K562 (cell line): Measurements from ENCODE around the gene TNFAIP3. TPM values are rescaled to one million over a fixed set of nuclear protein-coding genes. Genes with fewer than 3 reads are reported as not detected.

ENCODE experiments used
- ATAC-seq: fragments of 200-7000 bp; cut with Tn5 transposase; 3 replicates; pipeline ENCODE4 v1.9.1; 2020; ENCODE audit warnings: moderate library complexity
- BruUV-seq: library from RNA; stranded (reverse); fragments of 400-500 nt; replicated peaks from 2 replicates; lab custom pipeline; 2021; lab: Mats Ljungman, UMichigan
- CTCF ChIA-PET: fragments of 300-600 bp; formaldehyde crosslinking; extraction: SDS; loops from one replicate; lab custom pipeline; 2021; ENCODE audit warnings: low intra/inter-chr PET ratio; lab: Yijun Ruan, JAX
- POLR2A ChIA-PET: fragments of 300-600, 350-650 bp; sonication (Branson Sonifier 250); formaldehyde crosslinking; extraction: SDS; loops from one replicate; lab custom pipeline; 2021; ENCODE audit warnings: antibody characterized with exemption, inconsistent platforms; lab: Yijun Ruan, JAX
- DNase-seq, 4 experiments: peaks; one replicate each; pipeline versions ENCODE4 v3.0.0 to v3.0.0-alpha.2; 2011 to 2018; ENCODE audit warnings: low spot score in 3 of 4, mixed read lengths in 3 of 4; ENCODE audit errors: extremely low read depth in 1 of 4
- FAIRE-seq: peaks from 2 replicates; lab custom pipeline; 2011; peaks lifted over from hg19 to GRCh38; lab: Jason Lieb, UNC
- H2AFZ ChIP-seq: 2 replicates; pipeline ENCODE4 v1.6.0; 2011; ENCODE audit warnings: low read depth, low read length, control low read depth, inconsistent platforms
- H3K27ac ChIP-seq: fragments of 200-600 bp; 3 replicates; pipeline ENCODE4 v1.8.0; 2011; ENCODE audit warnings: low read depth, mild to moderate bottlenecking, control low read depth, inconsistent platforms, low read length, moderate library complexity, mixed read lengths; ENCODE audit errors: extremely low read depth
- H3K27me3 ChIP-seq, 2 experiments: fragments of 300-600 bp in 1 of 2; 2 replicates in 1 of 2; 3 replicates in 1 of 2; pipeline versions ENCODE4 v1.6.0 to v1.8.0; 2011; ENCODE audit warnings: inconsistent platforms in 2 of 2, low read length in 2 of 2, mild to moderate bottlenecking in 1 of 2, mixed read lengths in 1 of 2, moderate library complexity in 1 of 2; ENCODE audit not compliant: control insufficient read depth in 2 of 2, insufficient read depth in 2 of 2
- H3K36me3 ChIP-seq: fragments of 300-600 bp; 3 replicates; pipeline ENCODE4 v1.8.0; 2011; ENCODE audit warnings: mild to moderate bottlenecking, low read length, inconsistent platforms; ENCODE audit not compliant: control insufficient read depth, insufficient read depth
- H3K4me1 ChIP-seq, 2 experiments: fragments of 200-600 bp in 1 of 2; replicated peaks in 1 of 2; 2 replicates in 1 of 2; 3 replicates in 1 of 2; pipeline versions ENCODE4 v1.5.1 to v1.8.0; 2011; ENCODE audit warnings: inconsistent platforms in 2 of 2, low read length in 2 of 2, mild to moderate bottlenecking in 1 of 2, mixed read lengths in 1 of 2, moderate library complexity in 1 of 2; ENCODE audit not compliant: control insufficient read depth in 2 of 2, insufficient read depth in 2 of 2
- H3K4me2 ChIP-seq: 2 replicates; pipeline ENCODE4 v1.6.1; 2011; ENCODE audit warnings: low read length, control low read depth, inconsistent platforms, mixed read lengths; ENCODE audit not compliant: insufficient read depth
- H3K4me3 ChIP-seq: fragments of 200-600 bp; sonication (generic), shearing (Covaris generic); 2 replicates; pipeline ENCODE4 v1.5.1; 2016; ENCODE audit warnings: control low read depth, inconsistent platforms
- H3K79me2 ChIP-seq: fragments of 200-600 bp; 3 replicates; pipeline ENCODE4 v1.8.0; 2011; ENCODE audit warnings: low read length, inconsistent platforms; ENCODE audit not compliant: control insufficient read depth, insufficient read depth
- H3K9ac ChIP-seq, 2 experiments: 2 replicates each; pipeline versions ENCODE4 v1.6.0 to v1.6.1; 2011; ENCODE audit warnings: low read depth in 2 of 2, low read length in 2 of 2, control low read depth in 1 of 2, inconsistent platforms in 1 of 2, mild to moderate bottlenecking in 1 of 2, mixed read lengths in 1 of 2; ENCODE audit not compliant: insufficient read depth in 1 of 2
- H3K9me1 ChIP-seq: one replicate; pipeline ENCODE4 v1.6.0; 2011; ENCODE audit warnings: inconsistent platforms, mild to moderate bottlenecking, low read length, moderate library complexity; ENCODE audit not compliant: control insufficient read depth, insufficient read depth
- H3K9me3 ChIP-seq: replicated peaks from 2 replicates; pipeline ENCODE4 v1.5.1; 2011; ENCODE audit warnings: low read depth, low read length, inconsistent platforms; ENCODE audit not compliant: control insufficient read depth, insufficient read depth
- H4K20me1 ChIP-seq: replicated peaks from 2 replicates; pipeline ENCODE4 v1.6.1; 2011; ENCODE audit warnings: low read length, inconsistent platforms, mixed read lengths; ENCODE audit not compliant: control insufficient read depth, insufficient read depth
- AFF1 ChIP-seq, 2 experiments: fragments of 450-650 bp; IDR thresholded peaks; 2 replicates each; pipeline ENCODE4 v1.6.1; 2018; ENCODE audit warnings: mild to moderate bottlenecking in 2 of 2, low read depth in 1 of 2; ENCODE audit not compliant: partially characterized antibody in 2 of 2
- BCOR ChIP-seq: fragments of 450-650 bp; IDR thresholded peaks from 2 replicates; pipeline ENCODE4 v1.6.1; 2016
- CBX1 ChIP-seq: sonication (generic); IDR thresholded peaks from 2 replicates; pipeline ENCODE4 v1.6.1; 2016; ENCODE audit warnings: antibody characterized with exemption, low read depth, mild to moderate bottlenecking
- DDX20 ChIP-seq: fragments of 450-650 bp; IDR thresholded peaks from 2 replicates; pipeline ENCODE4 v1.6.1; 2016; ENCODE audit warnings: missing genetic modification characterization, low read depth, mild to moderate bottlenecking, missing compliant biosample characterization, moderate library complexity
- DMBX1 ChIP-seq: fragments of 250-450 bp; sonication (Bioruptor Pico); IDR thresholded peaks from 2 replicates; pipeline ENCODE4 v1.8.0; 2022; ENCODE audit warnings: inconsistent platforms, mild to moderate bottlenecking, moderate library complexity, borderline replicate concordance
- ELF2 ChIP-seq: fragments of 250-450 bp; sonication (Bioruptor Pico); IDR thresholded peaks from 2 replicates; pipeline ENCODE4 v1.5.0; 2021; ENCODE audit warnings: mild to moderate bottlenecking
- NR2C2 ChIP-seq, 2 experiments: fragments of 200-800 bp in 1 of 2; sonication (Bioruptor generic) in 1 of 2; sonication (generic) in 1 of 2; formaldehyde crosslinking in 1 of 2; IDR thresholded peaks; 2 replicates each; pipeline versions ENCODE4 v1.6.1 to v1.8.0; 2016 to 2022; ENCODE audit warnings: mild to moderate bottlenecking in 1 of 2, missing compliant biosample characterization in 1 of 2, missing genetic modification characterization in 1 of 2, missing genetic modification reagents in 1 of 2
- NR2F6 ChIP-seq: fragments of 450-650 bp; formaldehyde crosslinking; IDR thresholded peaks from 2 replicates; pipeline ENCODE4 v1.4.0; 2020; ENCODE audit warnings: mild to moderate bottlenecking
- OTX1 ChIP-seq: fragments of 450-650 bp; formaldehyde crosslinking; IDR thresholded peaks from 2 replicates; pipeline ENCODE4 v1.4.0; 2022; ENCODE audit warnings: mild to moderate bottlenecking
- PHTF2 ChIP-seq: fragments of 250-450 bp; sonication (Bioruptor Pico); IDR thresholded peaks from 2 replicates; pipeline ENCODE4 v1.5.0; 2021; ENCODE audit warnings: mild to moderate bottlenecking
- POLR3A ChIP-seq: IDR thresholded peaks from 2 replicates; pipeline ENCODE4 v1.6.1; 2011; ENCODE audit warnings: borderline replicate concordance, mild to moderate bottlenecking, moderate library complexity; ENCODE audit not compliant: insufficient read length, insufficient read depth; ENCODE audit errors: extremely low read depth
- SMAD2 ChIP-seq: fragments of 150-350 bp; IDR thresholded peaks from 2 replicates; pipeline ENCODE4 v1.6.1; 2014; ENCODE audit warnings: low read depth, mild to moderate bottlenecking, low read length
- TEAD1 ChIP-seq, 2 experiments: fragments of 450-650 bp in 1 of 2; sonication (generic) in 1 of 2; formaldehyde crosslinking; IDR thresholded peaks; 2 replicates each; pipeline versions ENCODE4 v1.4.0 to v1.8.0; 2020 to 2022; ENCODE audit warnings: mild to moderate bottlenecking in 2 of 2, missing genetic modification reagents in 1 of 2
- U2AF1 ChIP-seq: fragments of 200-400 bp; formaldehyde crosslinking; optimal IDR thresholded peaks from 2 replicates; pipeline ENCODE3; 2017; ENCODE audit warnings: mild to moderate bottlenecking, low read depth, low read length, moderate library complexity
- ZNF263 ChIP-seq: sonication (generic); formaldehyde crosslinking; IDR thresholded peaks from 2 replicates; pipeline ENCODE4 v1.8.0; 2022; ENCODE audit warnings: mild to moderate bottlenecking, missing genetic modification reagents, borderline replicate concordance
- ZNF586 ChIP-seq: fragments of 450-650 bp; formaldehyde crosslinking; conservative IDR thresholded peaks from 2 replicates; pipeline ENCODE4 v1.4.0; 2020; ENCODE audit warnings: mild to moderate bottlenecking, moderate library complexity
- in situ Hi-C: fragments of 300-500 bp; cut with MboI; formaldehyde crosslinking; loops from 4 replicates; pipeline ENCODE4 v1.15.0; 2018; ENCODE audit warnings: inconsistent platforms, mixed read lengths
- intact Hi-C: fragments of 100-400 bp; cut with micrococcal nuclease; formaldehyde crosslinking; loops from 2 replicates; pipeline ENCODE4 v1.14.2; 2022
- polyA plus RNA-seq, 8 experiments: library from polyadenylated mRNA; depleted of rRNA in 4 of 8; stranded (reverse) in 5 of 8; unstranded in 3 of 8; fragments of >200 nt; fragmentation: Nextera tagmentation in 2 of 8; fragmentation: Illumina TruSeq in 1 of 8; extraction: Ambion mirVana in 2 of 8; extraction: Trizol in 1 of 8; gene quantifications; 2 replicates each; pipeline versions ENCODE4 v1.2.1 to v1.2.3, GENCODE V29; 2011 to 2014; ENCODE audit warnings: inconsistent platforms in 1 of 8, missing spikeins in 1 of 8
- total RNA-seq, 7 experiments: library from RNA; depleted of rRNA in 6 of 7; stranded (reverse); fragments of >200 nt in 6 of 7; fragmentation: Illumina TruSeq in 2 of 7; extraction: Trizol in 2 of 7; gene quantifications; 2 replicates each; pipeline versions ENCODE4 v1.2.1 to v1.2.3, GENCODE V29; 2011 to 2021; ENCODE audit warnings: low replicate concordance in 1 of 7

TNFAIP3 gene
- total and polyA plus RNA-seq, 9 of the 15 experiments (the other 6 are each of a cell fraction or from before 2014, with no cell fraction given) = 0.79 to 17.0 (median 6.4) TPM

GRCh38 chr6:137913434-137913833 is 46.4 kb downstream of the TNFAIP3 start (continued):
- TF ChIP-seq AFF1 (IDR thresholded peaks at IDR 0.05; ENCODE audit: low read depth in 1 of 2, partially characterized antibody in 2 of 2) = peak; percentile 48 to 99
- TF ChIP-seq NR2F6 (CRISPR knock-in tag) = peak; percentile 63; the same call in 1 of the 2 replicates
- 0 out of 2 replicates have a peak, but pooled peaks have one; percentile 15 for TF ChIP-seq OTX1 (CRISPR knock-in tag)
- no peak for TF ChIP-seq SMAD2
- TF ChIP-seq ZNF586 (CRISPR knock-in tag) = no peak
- TF ChIP-seq PHTF2 (CRISPR knock-in tag) = no peak
- no peak for TF ChIP-seq TEAD1 (CRISPR knock-in tag; IDR thresholded peaks at IDR 0.05)

GRCh38 chr6:137913996-137914529 is 47.0 kb downstream of the TNFAIP3 start:
- Histone ChIP-seq H3K36me3 (no peaks in the 10 kb centered on the region; the same call in 2 of the 3 replicates), H3K27ac (peak overlapping the region; percentile 59; the same call in 2 of the 3 replicates), H4K20me1 (no peaks in the 10 kb centered on the region), H3K9ac (no peak overlapping the region), H3K4me1 (peaks cover 16 to 61% of the 10 kb centered on the region in 2 experiments), H2AFZ (no peak overlapping the region), H3K27me3 (no peaks in the 10 kb centered on the region), H3K4me3 (no peak overlapping the region), H3K9me3 (peaks cover 4% of the 10 kb centered on the region), H3K79me2 (no peaks in the 10 kb centered on the region), H3K4me2 (no peak overlapping the region), H3K9me1 (no peaks in the 10 kb centered on the region)
- no peak for DNase-seq
- FAIRE-seq = no peak
- no TSS peak for BruUV-seq
- ChIA-PET POLR2A (no interaction called here), CTCF (no interaction called here)
- intact Hi-C loops (no loop called here), in situ Hi-C loops (no loop called here)
- no peak for ATAC-seq
- TF ChIP-seq CBX1 = 0 out of 2 replicates have a peak, but pooled peaks have one; percentile 49
- TF ChIP-seq DDX20 (tag) = peak; percentile 73; the same call in 1 of the 2 replicates
- no peak for TF ChIP-seq POLR3A
- no peak for TF ChIP-seq NR2C2 (CRISPR knock-in tag; IDR thresholded peaks at IDR 0.05)
- TF ChIP-seq NR2C2 (tag; IDR thresholded peaks at IDR 0.05) = 0 out of 2 replicates have a peak, but pooled peaks have one; percentile 7
- TF ChIP-seq BCOR = peak; percentile 78
- peak; percentile 55; the same call in 1 of the 2 replicates for TF ChIP-seq ELF2 (CRISPR knock-in tag)
- peak; percentile 42; the same call in 1 of the 2 replicates for TF ChIP-seq ZNF263 (CRISPR knock-in tag)
- TF ChIP-seq DMBX1 = 0 out of 2 replicates have a peak, but pooled peaks have one; percentile 12
- TF ChIP-seq U2AF1 = no peak
